GM12874 (cell line): ENCODE measurements around the gene COL7A1.

Experiments
- CTCF ChIP-seq: IDR thresholded peaks from 2 replicates; pipeline ENCODE4 v1.5.1; 2011; ENCODE audit warnings: low read depth, mild to moderate bottlenecking, control low read depth, low read length, moderate library complexity; ENCODE audit not compliant: insufficient read depth

Gene COL7A1

GRCh38 chr3:48543271-48543866, 51.8 kb downstream of the COL7A1 start:
- TF ChIP-seq CTCF: no peak

- TF ChIP-seq CTCF: no peak
Measured at GRCh38 chr3:48538451-48538850, 56.7 kb downstream of the COL7A1 start.

- TF ChIP-seq CTCF: no peak
Measured at GRCh38 chr3:48536785-48537184, 58.3 kb downstream of the COL7A1 start.

- TF ChIP-seq CTCF: no peak
Measured at GRCh38 chr3:48536116-48536515, 59.0 kb downstream of the COL7A1 start.

- TF ChIP-seq CTCF: no peak
Measured at GRCh38 chr3:48535578-48535977, 59.6 kb downstream of the COL7A1 start.

- TF ChIP-seq CTCF: no peak
Measured at GRCh38 chr3:48532977-48533337, 62.2 kb downstream of the COL7A1 start.

- no peak for TF ChIP-seq CTCF
Measured at GRCh38 chr3:48532271-48532976, 62.7 kb downstream of the COL7A1 start.
